ENCODE data around the gene GOLGA5.

- TF ChIP-seq GATA3 (IDR thresholded peaks at IDR 0.05; ENCODE audit: low read depth, low read length) (no peak), GATA2 (IDR thresholded peaks at IDR 0.05; ENCODE audit: low read depth, low read length) (no peak)
Measured at GRCh38 chr14:92801917-92802316, 7.8 kb downstream of the GOLGA5 start.
